Germinal center (tissue), 1 donor: Measurements from ENCODE around the gene KCNK7.

Experiments used
- DNase-seq: peaks from one replicate; pipeline ENCODE4 v3.0.0; 2012; ENCODE audit warnings: mixed read lengths, low spot score

KCNK7 gene

GRCh38 chr11:65611028-65611757 is 15.6 kb upstream of the KCNK7 start:
- DNase-seq, result no peak

GRCh38 chr11:65610404-65610803 is 14.8 kb upstream of the KCNK7 start:
- no peak for DNase-seq

- DNase-seq, result no peak
These were observed 14.1 kb upstream of the KCNK7 start for GRCh38 chr11:65609665-65610064.

- DNase-seq, result no peak
These were observed 13.6 kb upstream of the KCNK7 start for GRCh38 chr11:65609229-65609628.

GRCh38 chr11:65607614-65608426 is 12.2 kb upstream of the KCNK7 start:
- no peak for DNase-seq

GRCh38 chr11:65606876-65607613 is 11.4 kb upstream of the KCNK7 start:
- DNase-seq, result no peak

GRCh38 chr11:65604258-65604657 is 8.7 kb upstream of the KCNK7 start:
- DNase-seq, result no peak

- no peak for DNase-seq
These were observed 4.3 kb upstream of the KCNK7 start for GRCh38 chr11:65599955-65600246.

GRCh38 chr11:65599216-65599954 is 3.8 kb upstream of the KCNK7 start:
- no peak for DNase-seq

- DNase-seq, result no peak
These were observed 2.7 kb upstream of the KCNK7 start for GRCh38 chr11:65598258-65598699.

- no peak for DNase-seq
These were observed 920 bp upstream of the KCNK7 start for GRCh38 chr11:65596520-65596919.

- no peak for DNase-seq
These were observed 469 bp downstream of the KCNK7 start for GRCh38 chr11:65595131-65595530.

- DNase-seq, result peak; percentile 48
These were observed 1.8 kb downstream of the KCNK7 start for GRCh38 chr11:65593518-65594414.

- no peak for DNase-seq
These were observed 2.6 kb downstream of the KCNK7 start for GRCh38 chr11:65592858-65593517.

- DNase-seq, result no peak
These were observed 3.4 kb downstream of the KCNK7 start for GRCh38 chr11:65591939-65592857.

- DNase-seq, result no peak
These were observed 5.3 kb downstream of the KCNK7 start for GRCh38 chr11:65590240-65590738.

GRCh38 chr11:65589444-65590239 is 6.0 kb downstream of the KCNK7 start:
- peak; percentile 35 for DNase-seq
